Inflammatory macrophage treated with lipopolysaccharide for 4 hours (primary cell): ENCODE data around the gene ELOVL6.
A peak's percentile ranks its signal among the peaks of the same experiment; 100 is the strongest.
"Not testable (repeated sequence)": the region's sequence is repeated elsewhere in the genome, so short reads cannot be mapped to it uniquely, and the experiment has no call there.

Experiments used
- DNase-seq: peaks from one replicate; pipeline ENCODE4 v3.0.0-alpha.2; 2020

The ELOVL6 gene

GRCh38 chr4:110073053-110073845 is 125.2 kb downstream of the ELOVL6 start:
- no peak for DNase-seq

GRCh38 chr4:110071466-110071865 is 126.9 kb downstream of the ELOVL6 start:
- DNase-seq, result no peak

- DNase-seq, result no peak
These were observed 130.2 kb downstream of the ELOVL6 start for GRCh38 chr4:110068248-110068647.

GRCh38 chr4:110064934-110065333 is 133.5 kb downstream of the ELOVL6 start:
- DNase-seq, result no peak

GRCh38 chr4:110064295-110064694 is 134.1 kb downstream of the ELOVL6 start:
- DNase-seq, result no peak

GRCh38 chr4:110062166-110062565 is 136.2 kb downstream of the ELOVL6 start:
- no peak for DNase-seq

GRCh38 chr4:110061076-110061475 is 137.3 kb downstream of the ELOVL6 start:
- no peak for DNase-seq

- peak; percentile 51 for DNase-seq
These were observed 138.7 kb downstream of the ELOVL6 start for GRCh38 chr4:110059556-110060191.

GRCh38 chr4:110058677-110059076 is 139.7 kb downstream of the ELOVL6 start:
- no peak for DNase-seq

- no peak for DNase-seq
These were observed 143.2 kb downstream of the ELOVL6 start for GRCh38 chr4:110055158-110055768.

GRCh38 chr4:110049951-110050925 is 148.2 kb downstream of the ELOVL6 start:
- DNase-seq, result peak; percentile 28

GRCh38 chr4:110046588-110047049 is 151.8 kb downstream of the ELOVL6 start:
- DNase-seq, result no peak

GRCh38 chr4:110042545-110043517 is 155.6 kb downstream of the ELOVL6 start:
- DNase-seq, result no peak

GRCh38 chr4:110041735-110042134 is 156.7 kb downstream of the ELOVL6 start:
- DNase-seq, result no peak

- not testable (repeated sequence) for DNase-seq
These were observed 159.3 kb downstream of the ELOVL6 start for GRCh38 chr4:110039164-110039563.

GRCh38 chr4:110034026-110034393 is 164.4 kb downstream of the ELOVL6 start:
- peak; percentile 92 for DNase-seq

GRCh38 chr4:110033355-110034025 is 164.9 kb downstream of the ELOVL6 start:
- no peak for DNase-seq

- peak; percentile 49 for DNase-seq
These were observed 165.8 kb downstream of the ELOVL6 start for GRCh38 chr4:110032603-110033002.

GRCh38 chr4:110025718-110026117 is 172.7 kb downstream of the ELOVL6 start:
- DNase-seq, result no peak

- DNase-seq, result no peak
These were observed 173.4 kb downstream of the ELOVL6 start for GRCh38 chr4:110025056-110025455.

- DNase-seq, result no peak
These were observed 176.0 kb downstream of the ELOVL6 start for GRCh38 chr4:110022457-110022856.
